ENCODE data around the gene CASZ1.

DNA sequence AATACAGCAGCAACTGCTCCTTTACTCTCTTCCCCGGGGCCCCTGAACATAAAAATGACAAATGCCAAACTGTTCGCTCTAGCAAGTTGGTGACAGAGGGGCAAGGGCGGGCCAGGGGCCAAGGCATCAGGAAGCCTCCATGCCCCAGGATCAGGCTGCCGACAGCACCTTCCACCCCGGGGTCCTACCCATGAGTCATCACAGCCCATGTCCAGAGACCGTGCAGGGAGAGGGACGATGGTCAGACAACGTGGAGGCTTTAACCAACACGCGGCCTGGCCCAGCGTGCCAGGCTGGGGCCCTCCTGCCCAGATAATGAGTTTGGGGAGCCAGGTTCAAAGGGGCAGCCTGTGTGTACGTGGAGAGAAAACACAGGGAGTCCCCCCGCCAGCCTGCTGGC, 90.5 kb downstream of the CASZ1 start:
- TF ChIP-seq, protein P1, sequence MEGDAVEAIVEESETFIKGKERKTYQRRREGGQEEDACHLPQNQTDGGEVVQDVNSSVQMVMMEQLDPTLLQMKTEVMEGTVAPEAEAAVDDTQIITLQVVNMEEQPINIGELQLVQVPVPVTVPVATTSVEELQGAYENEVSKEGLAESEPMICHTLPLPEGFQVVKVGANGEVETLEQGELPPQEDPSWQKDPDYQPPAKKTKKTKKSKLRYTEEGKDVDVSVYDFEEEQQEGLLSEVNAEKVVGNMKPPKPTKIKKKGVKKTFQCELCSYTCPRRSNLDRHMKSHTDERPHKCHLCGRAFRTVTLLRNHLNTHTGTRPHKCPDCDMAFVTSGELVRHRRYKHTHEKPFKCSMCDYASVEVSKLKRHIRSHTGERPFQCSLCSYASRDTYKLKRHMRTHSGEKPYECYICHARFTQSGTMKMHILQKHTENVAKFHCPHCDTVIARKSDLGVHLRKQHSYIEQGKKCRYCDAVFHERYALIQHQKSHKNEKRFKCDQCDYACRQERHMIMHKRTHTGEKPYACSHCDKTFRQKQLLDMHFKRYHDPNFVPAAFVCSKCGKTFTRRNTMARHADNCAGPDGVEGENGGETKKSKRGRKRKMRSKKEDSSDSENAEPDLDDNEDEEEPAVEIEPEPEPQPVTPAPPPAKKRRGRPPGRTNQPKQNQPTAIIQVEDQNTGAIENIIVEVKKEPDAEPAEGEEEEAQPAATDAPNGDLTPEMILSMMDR (IDR thresholded peaks at IDR 0.05), result no peak
- no peak for TF ChIP-seq POLR2A (IDR thresholded peaks at IDR 0.05)

Measured in testis (tissue), 2 donors.